Hematopoietic multipotent progenitor cell (in vitro differentiated cells): ENCODE results near the gene KCTD4. TPM values are rescaled to one million over a fixed set of nuclear protein-coding genes. Genes with fewer than 3 reads are reported as not detected.
A peak's percentile ranks its signal among the peaks of the same experiment; 100 is the strongest.
"Not testable (repeated sequence)": the region's sequence is repeated elsewhere in the genome, so short reads cannot be mapped to it uniquely, and the experiment has no call there.

Experiments used
- DNase-seq, 3 donors: peaks; one replicate each; pipeline ENCODE4 v3.0.0-alpha.2; 2011 to 2015; ENCODE audit warnings: low read depth in 2 of 3, low spot score in 2 of 3
- total RNA-seq: library from RNA; depleted of rRNA; stranded (reverse); fragments of >200 nt; gene quantifications from one replicate; pipeline ENCODE4 v1.2.3, GENCODE V29; 2012

KCTD4 gene
- not detected for total RNA-seq

DNA sequence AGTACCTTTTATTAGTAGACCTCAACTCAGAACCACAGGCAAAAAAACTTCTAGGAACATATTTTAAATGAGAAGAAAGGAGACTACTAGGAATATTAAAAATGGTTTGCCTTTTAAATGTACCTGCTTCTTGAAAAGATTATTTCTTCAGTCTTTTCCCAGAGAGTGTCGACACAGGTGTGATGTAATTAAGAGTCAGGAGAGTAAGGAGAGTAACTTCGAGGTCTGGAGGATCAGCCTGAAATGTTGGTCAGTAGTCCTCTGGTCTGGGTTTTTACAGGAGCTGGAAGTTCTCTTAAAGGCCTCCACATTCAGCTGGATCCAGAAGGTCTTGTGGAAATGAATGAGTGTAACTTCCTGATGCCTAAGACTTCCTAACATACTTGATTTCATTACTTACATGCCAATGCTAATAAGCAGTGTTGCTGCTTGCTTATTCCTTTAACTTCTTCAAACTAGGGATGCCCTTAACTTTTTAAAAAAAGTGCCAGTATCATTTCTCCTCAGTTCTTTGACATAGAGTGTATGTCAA lies at the start of gene KCTD4:
Gene KCTD4, minus strand, starts transcription at position 345 of the 532 bp plus-strand sequence. CDS start 6,478 bp downstream, outside the sequence.
- no peak for DNase-seq

GRCh38 chr13:45249662-45250061 lies 48.8 kb upstream of the KCTD4 start:
- no peak for DNase-seq

GRCh38 chr13:45244736-45245135 lies 43.9 kb upstream of the KCTD4 start:
- DNase-seq, result not testable (repeated sequence)

GRCh38 chr13:45243077-45243476 lies 42.2 kb upstream of the KCTD4 start:
- DNase-seq, result no peak

- DNase-seq, result no peak
Observed at GRCh38 chr13:45242524-45242923, 41.7 kb upstream of the KCTD4 start.

DNA sequence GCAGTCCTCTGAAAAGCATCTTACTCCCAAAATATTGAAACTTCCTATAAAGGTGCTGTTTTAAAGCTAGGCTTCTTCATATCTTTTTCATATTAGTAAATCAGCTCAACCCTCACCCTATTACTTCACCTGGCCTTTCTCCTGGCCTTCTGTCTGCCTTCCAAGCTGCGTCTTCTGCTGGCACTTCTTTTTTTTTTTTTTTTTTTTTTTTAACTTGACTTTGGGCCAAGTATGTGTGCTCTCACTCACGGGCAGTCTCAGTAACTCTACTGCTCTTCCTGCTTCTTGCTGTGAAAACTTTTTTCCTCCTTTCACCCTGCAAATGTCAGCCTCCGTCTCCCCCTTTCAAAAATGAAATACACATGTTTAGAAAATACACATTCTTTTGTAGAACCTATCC lies 41.2 kb upstream of the KCTD4 start:
- peak in 2 of 3 donors; percentile 31 to 59 for DNase-seq

DNA sequence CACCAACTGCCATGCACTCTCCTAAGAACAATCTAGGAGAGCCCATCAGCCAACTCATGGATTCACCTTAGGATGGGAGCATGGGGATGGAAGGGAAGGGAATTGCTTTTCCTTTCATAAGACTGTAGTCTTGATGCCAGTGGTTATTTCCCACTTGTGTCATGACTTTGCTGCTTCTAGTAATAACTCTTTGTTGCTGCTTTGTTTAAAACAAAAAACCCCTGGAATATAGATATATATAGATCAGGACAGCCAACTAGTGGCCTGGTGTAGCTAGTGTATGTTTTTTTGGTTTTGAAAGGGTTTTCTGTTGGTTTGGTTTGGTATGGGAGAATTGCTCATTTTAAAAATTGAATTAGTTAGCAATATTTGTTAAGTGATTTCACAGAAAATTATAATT lies 39.3 kb upstream of the KCTD4 start:
- no peak for DNase-seq

DNA sequence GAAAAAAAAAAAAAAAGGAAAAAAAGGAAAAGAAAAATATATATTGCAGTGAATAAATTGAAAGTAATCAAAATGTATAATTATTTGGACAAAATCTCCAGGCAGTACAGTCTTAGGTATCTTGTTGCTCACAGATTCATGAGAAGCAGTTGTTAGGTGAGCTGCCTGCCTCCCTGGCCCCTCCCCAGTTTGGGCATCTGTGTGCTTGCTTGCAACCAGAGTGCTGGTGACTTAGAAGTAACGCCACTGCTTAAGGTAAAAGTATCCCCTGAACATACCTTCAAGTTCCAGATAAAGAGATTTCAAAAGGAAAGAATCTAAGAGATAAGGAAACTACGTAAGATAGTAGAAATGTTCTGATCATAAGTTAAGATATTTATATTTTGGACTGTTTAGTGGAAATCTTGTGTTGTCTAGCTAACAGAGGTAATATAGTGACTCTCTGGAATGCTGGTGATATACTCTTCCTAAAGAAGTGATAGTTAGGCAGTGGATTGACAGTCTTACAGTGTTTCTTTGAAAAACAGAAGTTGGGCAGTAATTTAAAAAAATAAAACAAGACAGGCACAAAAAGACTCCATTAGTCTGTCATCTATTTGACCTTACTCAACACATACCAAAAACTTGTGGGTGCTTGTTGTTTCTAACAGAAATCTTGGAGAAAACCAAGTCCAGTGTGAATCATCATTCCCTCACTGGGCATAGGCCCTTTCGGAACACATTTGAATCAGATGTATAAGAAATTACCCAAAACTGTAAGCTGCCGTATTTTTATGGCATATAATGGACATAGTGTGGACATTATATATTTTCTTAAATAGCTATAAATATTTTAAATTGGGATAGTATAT lies 38.3 kb upstream of the KCTD4 start:
- DNase-seq, result no peak

DNA sequence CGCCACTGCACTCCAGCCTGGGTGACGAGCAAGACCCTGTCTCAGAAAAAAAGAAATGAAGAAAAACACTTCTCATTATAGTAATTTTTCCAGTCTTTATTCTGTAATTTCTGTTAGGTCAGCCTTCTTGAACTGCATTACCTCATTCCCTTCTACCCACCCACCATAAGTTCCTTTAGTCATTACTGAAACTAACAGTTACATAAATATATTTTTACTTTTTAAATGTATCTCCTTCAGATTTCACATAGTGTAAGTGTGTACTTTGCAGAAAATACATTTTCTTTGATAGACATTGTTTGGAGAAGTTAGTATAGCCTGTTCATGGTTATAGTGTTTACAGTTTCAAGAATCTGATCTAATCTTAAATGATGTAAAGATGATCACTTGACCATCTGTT lies 31.7 kb upstream of the KCTD4 start:
- no peak for DNase-seq

- DNase-seq, result peak in 2 of 3 donors; percentile 29 to 58
Observed at GRCh38 chr13:45231722-45232121, 30.9 kb upstream of the KCTD4 start.

GRCh38 chr13:45231305-45231704 lies 30.5 kb upstream of the KCTD4 start:
- no peak for DNase-seq

DNA sequence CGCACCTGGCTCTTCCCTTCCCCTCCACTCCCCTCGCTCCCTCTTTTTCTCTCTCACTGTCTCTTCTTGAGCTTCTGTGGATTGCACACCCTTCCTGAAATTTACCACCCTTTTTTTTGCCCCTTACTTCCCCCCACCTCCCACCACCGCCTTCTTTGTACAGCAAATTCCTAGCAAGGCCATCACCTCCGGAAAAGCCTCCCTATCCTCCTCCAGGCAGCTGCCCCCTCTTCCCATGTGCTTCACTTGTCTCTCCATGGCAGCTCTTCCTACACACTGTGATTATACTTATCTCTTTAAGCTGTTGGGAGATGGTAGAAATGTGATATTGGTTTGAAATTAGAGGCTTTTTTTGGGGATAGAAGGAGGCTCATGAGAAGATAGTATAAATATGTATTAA lies 28.3 kb upstream of the KCTD4 start:
- DNase-seq, result no peak

DNA sequence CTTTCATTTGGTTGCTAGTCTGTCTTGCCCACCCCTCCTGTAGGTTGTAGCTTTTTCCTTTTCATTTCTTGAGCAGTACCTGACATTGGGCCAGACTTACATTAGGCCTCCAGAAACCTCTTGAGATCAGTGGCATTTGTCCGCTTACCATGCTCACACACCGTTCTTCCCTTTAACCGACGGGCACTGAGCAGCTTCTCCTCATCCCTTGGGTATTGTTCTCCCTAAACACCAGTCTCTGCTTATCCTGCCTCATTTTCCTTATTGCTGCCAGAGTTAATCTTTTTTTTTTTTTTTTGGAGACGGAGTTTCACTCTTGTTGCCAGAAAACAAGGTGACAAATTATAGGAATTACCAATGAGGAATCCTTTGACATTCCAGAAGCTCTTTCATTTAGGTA lies 27.2 kb upstream of the KCTD4 start:
- no peak for DNase-seq

GRCh38 chr13:45226024-45226423 lies 25.2 kb upstream of the KCTD4 start:
- DNase-seq, result peak in 1 of 3 donors; percentile 9

- no peak for DNase-seq
Observed at GRCh38 chr13:45225370-45225769, 24.5 kb upstream of the KCTD4 start.

DNA sequence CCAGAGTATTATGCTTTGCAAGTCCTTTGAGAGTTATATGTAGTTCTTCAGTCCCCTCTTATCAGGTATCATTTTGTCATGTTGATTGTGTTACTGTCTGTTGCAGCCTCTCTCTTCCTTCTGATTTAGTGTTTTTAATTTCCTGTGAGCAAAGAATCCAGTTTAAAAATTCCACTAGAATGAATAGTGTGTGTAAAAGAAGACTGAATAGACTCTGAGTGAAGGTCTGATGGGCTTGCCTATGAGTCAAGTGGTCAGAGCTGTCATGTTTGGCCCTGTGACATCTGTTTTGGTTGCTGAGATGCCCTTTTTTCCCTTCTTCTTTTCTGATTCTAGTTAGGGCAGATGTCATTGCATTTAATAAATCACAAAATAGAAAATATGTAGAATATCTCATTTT lies 23.3 kb upstream of the KCTD4 start:
- no peak for DNase-seq

- no peak for DNase-seq
Observed at GRCh38 chr13:45222919-45223318, 22.1 kb upstream of the KCTD4 start.

DNA sequence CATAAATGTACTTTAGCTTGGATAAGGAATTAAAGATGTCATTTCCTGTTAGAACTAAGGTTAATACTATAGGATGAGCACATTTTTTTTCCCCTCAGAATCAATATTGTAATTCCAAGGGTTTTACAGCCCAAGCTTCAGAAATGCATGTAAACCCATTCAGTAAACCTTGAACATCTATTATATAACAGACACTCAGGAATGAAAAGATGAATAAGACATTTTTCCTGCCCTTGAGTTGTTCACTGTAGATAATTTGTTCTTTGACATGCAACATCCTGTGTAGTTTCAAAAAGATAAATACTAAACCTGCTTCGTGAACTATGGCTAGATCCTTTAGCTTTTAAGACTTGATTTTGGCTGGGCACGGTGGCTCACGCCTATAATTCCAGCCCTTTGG lies 21.7 kb upstream of the KCTD4 start:
- DNase-seq, result no peak

DNA sequence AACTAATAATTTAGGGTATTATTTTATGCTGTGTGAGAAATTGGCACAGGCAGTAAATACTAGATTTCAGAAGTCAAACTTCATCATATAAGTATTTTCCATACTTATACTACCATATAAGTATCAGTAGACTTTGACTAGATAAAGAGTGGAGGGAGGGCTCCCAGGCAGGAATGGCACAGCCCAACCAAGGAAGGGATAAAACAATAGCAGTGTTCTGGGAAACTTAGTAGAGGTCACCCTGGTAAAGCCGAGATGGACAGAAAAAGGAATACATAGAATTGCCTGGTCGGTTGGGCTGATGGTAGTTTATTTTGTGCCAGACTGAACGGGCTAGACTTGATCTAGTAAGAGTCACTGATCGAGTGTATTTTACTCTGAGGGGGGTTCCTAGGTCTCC lies 19.6 kb upstream of the KCTD4 start:
- DNase-seq, result no peak

DNA sequence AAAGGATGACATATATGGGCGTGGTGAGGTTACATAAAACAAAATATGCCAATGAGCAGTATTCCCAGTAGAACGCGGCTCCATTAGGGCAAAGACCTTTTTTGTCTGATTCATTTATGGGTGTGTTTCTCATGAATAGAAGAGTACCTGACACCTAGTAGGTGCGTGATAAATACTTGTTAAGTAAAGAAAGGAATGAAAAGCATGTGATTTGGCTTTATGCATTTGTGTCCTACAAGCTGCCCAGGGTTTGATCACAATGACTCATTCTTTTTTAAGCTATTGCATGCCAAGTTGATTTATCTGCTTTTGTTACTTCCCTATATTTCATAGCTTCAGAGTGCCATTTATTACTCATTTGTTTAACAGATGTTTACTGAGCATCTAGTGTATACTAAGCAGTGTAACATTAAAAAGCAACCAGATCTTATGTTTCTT lies 19.1 kb upstream of the KCTD4 start:
- DNase-seq, result peak in 2 of 3 donors; percentile 53 to 81

DNA sequence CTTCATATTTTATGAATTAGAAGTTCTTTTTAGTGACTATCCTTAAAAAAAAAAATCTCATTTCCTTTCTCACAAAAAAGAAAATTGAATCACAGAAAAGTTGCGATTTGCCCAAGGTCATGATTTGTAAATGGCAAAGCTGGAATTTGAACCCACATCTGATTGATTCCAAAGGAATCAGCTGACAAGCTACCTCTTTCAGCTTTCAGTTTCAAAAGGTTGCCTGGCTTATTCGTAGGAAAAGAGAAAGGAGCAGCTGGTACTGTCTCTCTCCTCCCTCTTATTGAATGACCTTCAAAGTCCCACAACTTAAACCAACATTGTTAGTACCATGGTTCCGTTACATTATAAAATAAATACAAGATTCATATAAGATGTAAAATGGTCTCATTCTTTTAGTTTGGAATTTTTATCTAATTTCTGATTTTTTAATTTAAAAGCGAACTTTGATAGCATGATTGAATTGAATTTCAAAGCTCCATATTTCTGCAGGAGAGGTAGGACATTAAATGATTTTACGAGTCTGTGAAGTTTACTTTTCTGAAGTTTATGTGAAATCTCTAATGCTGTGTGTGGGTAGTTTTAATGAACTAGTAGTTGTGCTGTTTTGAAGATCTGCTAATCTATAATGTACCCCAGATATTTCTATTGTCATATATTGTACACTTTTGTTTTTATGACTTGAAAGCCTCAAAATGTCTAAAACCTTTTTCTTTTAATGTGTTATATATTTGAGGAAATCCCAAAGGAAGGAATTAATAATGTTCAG lies 18.5 kb upstream of the KCTD4 start:
- no peak for DNase-seq

- no peak for DNase-seq
Observed at GRCh38 chr13:45218689-45219088, 17.8 kb upstream of the KCTD4 start.
